GM10266 (cell line): ENCODE results near the gene RNF222.

ENCODE experiments used
- DNase-seq: peaks from one replicate; pipeline ENCODE4 v3.0.0; 2012; ENCODE audit errors: extremely low spot score
- TF ChIP-seq, protein P1 (sequence below): IDR thresholded peaks from 2 replicates; pipeline ENCODE4 v1.5.1; 2012; ENCODE audit warnings: mild to moderate bottlenecking, low read depth; ENCODE audit not compliant: control insufficient read depth, insufficient read depth; ENCODE audit errors: missing control alignments

RNF222 gene

DNA sequence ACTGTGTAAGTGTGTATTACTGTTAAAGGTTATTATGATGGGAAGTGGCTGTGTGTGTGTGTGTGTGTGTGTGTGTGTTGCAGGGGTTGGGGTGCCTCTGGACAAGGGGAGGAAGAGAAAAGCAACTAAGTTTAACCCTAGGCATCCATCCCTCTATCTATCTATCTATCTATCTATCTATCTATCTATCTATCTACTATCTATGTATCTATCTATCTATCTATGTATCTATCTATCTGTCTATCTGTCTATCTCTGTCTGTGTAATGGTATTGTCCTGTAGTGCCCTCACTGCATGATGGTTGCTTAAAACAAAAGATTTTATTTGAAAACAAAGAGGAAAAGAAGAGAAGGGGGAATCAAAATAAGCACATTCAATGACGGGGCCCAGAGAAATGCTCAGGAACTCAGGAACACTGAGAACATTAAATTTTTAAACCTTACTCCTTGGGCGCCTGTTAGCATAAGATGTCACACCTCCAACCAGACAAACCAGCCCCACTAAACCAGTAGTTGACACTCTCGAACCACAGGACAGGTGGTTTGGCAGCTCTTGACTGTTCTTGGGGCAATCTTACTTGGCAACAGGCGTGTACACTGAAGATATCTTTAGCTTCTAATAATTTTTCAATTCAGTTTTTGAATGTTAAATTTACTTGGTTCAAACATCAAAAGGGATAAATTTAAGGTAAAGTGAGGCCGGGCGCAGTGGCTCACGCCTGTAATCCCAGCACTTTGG is 9.5 kb downstream of the RNF222 start:
- TF ChIP-seq, protein P1, sequence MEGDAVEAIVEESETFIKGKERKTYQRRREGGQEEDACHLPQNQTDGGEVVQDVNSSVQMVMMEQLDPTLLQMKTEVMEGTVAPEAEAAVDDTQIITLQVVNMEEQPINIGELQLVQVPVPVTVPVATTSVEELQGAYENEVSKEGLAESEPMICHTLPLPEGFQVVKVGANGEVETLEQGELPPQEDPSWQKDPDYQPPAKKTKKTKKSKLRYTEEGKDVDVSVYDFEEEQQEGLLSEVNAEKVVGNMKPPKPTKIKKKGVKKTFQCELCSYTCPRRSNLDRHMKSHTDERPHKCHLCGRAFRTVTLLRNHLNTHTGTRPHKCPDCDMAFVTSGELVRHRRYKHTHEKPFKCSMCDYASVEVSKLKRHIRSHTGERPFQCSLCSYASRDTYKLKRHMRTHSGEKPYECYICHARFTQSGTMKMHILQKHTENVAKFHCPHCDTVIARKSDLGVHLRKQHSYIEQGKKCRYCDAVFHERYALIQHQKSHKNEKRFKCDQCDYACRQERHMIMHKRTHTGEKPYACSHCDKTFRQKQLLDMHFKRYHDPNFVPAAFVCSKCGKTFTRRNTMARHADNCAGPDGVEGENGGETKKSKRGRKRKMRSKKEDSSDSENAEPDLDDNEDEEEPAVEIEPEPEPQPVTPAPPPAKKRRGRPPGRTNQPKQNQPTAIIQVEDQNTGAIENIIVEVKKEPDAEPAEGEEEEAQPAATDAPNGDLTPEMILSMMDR, result no peak
- DNase-seq, result no peak

DNA sequence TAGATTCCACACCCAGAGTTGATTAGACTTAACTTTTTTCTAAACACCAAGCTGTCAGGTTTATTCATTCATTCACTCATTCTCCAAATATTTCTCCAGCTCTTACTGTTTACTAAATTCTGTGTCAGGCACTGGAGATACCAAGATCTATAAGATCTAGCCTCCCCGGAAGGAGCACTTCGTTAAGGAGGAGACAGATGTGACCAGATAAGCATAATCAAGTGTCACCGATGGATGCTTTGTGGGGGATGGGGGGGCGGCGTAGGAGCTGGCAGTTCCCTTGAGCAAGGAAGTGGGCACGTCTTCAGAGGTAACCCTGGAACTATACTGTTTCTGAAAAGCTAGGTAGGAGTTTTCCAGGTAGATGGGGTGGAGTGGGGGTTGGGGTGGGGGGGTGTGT is 10.8 kb downstream of the RNF222 start:
- no peak for DNase-seq
- TF ChIP-seq, protein P1, result no peak

DNA sequence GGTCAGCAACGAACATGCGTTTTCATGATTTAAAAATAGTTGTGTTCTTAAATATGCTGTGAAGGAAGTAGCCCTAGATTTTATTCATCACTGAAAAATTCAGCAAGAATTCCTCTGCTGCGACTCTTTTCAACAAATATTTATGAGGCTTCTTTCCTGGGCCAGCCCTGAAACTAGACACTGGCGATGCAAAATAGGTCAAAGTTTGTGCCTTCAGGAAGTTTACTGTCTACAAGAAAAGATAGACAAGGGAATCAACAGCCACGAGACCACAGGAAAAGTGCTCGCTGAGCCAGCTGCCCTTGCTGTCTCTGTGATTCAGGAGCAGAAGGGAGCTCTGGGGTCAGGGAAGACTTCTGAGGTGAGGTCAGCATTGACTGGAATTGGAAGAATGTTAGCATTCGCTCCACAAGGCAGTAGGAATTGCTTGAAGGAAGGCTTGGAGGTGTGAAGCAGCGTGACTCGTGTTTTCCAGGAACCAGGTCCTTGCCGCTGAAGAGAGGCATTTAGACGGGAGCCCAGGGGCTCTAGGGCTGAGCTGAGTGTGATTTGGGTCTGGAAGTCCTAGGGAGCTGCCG is 12.7 kb downstream of the RNF222 start:
- no peak for DNase-seq
- TF ChIP-seq, protein P1, result no peak

DNA sequence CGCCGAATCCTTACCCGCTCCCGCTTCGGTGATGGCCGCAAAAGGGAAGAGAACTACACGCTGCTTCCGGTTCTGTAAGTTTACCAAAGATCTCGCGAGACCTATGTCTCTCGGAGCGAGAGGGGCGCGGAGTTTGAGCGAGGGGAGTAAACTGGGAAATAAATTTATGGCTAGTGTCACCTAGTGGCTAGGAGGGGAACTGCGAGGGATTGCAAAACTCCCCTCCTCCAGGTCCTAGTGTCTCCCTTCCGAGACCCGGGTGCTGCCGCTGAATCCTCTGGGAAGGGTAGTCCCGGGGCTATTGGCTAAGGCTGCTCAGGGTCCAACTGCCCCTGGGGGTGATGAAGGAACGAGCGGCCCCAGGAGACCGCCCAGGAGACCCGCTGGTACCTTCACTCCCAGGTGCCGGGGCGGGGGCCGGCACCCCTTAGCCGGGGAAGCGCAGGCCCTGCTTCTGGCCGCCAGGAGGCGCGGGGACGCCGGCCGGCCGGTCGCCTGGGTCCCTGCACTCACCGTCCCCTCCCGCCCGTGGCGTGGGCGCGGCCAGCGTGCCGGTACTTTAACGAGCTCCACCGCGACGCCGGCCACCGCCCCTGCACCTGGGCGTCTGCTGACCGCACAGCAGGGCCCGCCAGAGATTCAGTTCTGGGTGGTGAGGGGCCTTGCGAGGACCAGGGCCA is 14.3 kb downstream of the RNF222 start, which contains the start of gene RPL26:
Gene RPL26 (minus strand): TSS at position 51 of the 680 bp plus-strand sequence. CDS start 883 bp downstream, outside the sequence.
- DNase-seq, result peak; percentile 97

DNA sequence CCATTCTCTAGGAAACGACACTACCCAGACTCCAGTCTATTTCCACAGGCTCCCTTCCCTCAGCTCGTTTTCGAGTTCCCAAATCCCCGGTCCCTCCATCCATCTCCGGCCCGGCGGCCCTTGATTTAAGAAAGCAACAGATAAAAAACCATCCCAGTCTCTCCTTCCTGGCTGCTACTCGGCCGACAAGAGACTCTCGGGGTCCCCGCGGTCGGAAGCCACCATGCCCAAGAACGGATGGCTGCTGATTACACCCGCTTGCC is 14.8 kb downstream of the RNF222 start:
- TF ChIP-seq, protein P1, result no peak
- no peak for DNase-seq

More for the DNA sequence above, 14.3 kb downstream of the RNF222 start, which contains the start of gene RPL26:
- TF ChIP-seq, protein P1, result peak; percentile 94

DNA sequence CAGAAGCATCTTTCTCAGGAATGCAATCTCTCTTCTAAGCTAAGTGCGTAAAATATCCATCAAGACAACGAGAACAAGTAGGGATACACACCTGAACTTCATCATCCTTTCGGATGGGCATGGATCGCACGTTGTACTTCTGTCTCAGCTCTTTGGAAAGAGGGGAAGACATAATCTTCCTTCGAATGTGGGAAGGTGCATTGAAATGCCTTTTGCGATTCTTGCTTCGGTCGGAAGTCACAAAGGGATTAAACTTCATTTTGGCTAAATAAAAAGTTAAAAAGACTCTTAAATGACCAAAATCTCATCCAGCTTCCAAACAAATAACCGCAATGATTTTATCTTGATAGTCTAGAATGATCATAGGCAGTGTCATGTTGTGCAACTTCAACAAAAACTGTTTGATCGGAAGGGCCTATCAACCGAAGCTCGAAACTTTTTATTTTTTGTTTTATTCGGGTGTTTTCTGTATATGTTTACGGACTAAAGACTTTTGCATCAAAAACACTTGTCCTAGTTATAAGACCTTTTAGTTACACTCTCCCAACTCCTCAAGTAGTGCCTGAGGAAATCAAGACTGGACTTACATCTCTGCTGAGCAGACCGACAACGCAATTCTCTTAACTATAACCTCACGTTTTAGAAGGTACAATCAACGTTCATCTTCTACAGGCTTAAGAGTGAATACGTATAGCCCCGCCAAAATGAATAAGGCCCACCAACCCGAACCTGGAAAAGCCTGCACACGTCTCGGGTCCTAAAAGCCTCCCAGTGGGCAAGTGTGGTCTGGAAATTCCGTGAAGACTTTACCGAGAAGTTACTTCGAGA is 15.4 kb downstream of the RNF222 start:
- TF ChIP-seq, protein P1, result no peak
- no peak for DNase-seq
